ENCODE measurements around the gene STX8. TPM values are rescaled to one million over a fixed set of nuclear protein-coding genes. Genes with fewer than 3 reads are reported as not detected.
A peak's percentile ranks its signal among the peaks of the same experiment; 100 is the strongest.
"Not testable (repeated sequence)": the region's sequence is repeated elsewhere in the genome, so short reads cannot be mapped to it uniquely, and the experiment has no call there.

Gene STX8
- total RNA-seq, 1 donor: 19.7 TPM

DNA sequence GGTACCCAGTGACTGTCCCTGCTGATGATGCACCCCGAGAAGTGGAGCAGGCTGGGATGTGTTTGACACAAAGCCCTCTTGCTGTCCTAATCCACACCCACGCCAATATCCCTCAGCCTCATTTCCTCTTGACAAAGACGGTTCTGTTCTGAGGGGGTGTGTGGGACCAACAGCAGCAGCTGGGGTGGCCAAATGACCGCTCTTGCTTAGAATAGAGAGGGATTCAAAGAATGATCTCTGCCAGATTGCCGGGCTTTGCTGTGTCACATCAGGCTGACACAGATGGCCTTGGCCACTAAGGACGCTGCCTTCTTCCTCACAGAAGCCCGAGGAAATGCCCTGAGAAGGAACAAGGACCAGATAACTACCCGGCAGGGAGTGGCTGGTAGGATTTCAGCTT lies 303.6 kb downstream of the STX8 start:
- no peak for DNase-seq (ENCODE audit: low read depth in 2 of 3, low spot score in 2 of 3)

DNA sequence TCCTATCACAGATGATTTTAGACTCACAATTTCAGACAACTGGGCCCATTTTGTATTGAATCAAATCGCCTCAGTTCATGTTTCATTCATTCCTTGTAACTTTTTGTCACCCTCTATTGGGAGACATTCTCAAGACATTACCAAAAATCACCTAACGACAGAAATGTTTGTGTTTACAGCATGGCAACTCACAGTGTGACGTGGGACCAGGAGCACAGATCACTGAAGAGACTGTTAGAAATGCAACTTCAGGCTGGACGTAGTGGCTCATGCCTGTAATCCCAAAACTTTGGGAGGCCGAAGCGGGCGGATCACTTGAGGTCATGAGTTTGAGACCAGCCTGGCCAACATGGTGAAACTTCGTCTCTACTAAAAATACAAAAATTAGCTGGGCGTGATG lies 304.7 kb downstream of the STX8 start:
- DNase-seq (ENCODE audit: low read depth in 2 of 3, low spot score in 2 of 3): no peak

- no peak for DNase-seq (ENCODE audit: low read depth in 2 of 3, low spot score in 2 of 3)
Observed at GRCh38 chr17:9269350-9270035, 306.1 kb downstream of the STX8 start.

DNA sequence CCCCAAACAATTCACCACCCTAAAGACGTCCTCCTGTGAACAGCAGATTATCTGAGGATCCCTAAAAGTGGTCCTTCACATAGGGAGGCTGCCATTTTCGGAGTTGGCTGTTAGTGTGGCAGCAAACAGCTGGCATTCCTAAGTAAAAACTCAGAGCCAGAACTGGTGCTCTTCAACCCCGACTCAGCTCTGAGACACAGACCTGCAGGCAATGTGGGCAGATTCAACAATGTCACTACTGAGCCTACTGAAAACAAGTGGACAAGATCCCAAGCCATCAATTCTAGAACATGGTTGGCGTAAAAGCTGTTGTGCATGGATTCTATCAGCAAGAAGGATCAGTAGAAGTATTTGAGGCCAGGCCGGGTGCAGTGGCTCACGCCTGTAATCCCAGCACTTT lies 307.1 kb downstream of the STX8 start:
- no peak for DNase-seq (ENCODE audit: low read depth in 2 of 3, low spot score in 2 of 3)

GRCh38 chr17:9266697-9267117 lies 308.9 kb downstream of the STX8 start:
- DNase-seq (ENCODE audit: low read depth in 2 of 3, low spot score in 2 of 3): no peak

DNA sequence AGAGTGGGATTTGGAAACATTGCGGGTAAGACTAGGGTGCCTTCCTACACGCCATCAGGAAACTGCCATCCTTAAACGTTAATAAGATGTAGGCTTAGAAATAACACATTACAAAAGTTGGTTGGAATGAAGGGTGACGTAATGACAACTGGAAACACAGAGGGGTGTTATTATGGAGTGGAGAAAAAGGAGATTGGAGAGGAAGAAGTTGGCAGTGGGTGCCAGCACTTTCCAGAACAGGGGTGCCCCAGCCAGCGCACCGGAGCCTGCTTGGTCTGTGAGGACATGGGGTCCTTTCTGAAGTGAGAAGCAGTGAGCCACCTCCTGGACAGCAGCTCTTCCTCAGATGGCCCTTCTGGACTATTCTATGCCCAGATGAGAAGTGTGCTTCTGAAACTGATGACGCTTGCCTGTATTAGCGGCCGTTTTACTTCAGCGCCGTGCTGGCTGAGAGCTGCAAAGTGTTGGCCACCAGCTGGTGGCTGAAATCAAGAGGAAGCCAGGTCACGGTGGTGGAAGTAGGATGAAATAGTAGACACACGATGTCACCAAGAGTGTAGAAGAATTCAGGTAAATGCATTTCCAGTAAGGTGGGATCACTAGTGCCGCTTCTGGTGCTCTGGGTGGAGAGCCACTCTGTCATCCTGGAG lies 309.5 kb downstream of the STX8 start:
- no peak for DNase-seq (ENCODE audit: low read depth in 2 of 3, low spot score in 2 of 3)

GRCh38 chr17:9261081-9262012 lies 314.3 kb downstream of the STX8 start:
- DNase-seq (ENCODE audit: low read depth in 2 of 3, low spot score in 2 of 3): peak in 1 of 3 donors; percentile 25

DNA sequence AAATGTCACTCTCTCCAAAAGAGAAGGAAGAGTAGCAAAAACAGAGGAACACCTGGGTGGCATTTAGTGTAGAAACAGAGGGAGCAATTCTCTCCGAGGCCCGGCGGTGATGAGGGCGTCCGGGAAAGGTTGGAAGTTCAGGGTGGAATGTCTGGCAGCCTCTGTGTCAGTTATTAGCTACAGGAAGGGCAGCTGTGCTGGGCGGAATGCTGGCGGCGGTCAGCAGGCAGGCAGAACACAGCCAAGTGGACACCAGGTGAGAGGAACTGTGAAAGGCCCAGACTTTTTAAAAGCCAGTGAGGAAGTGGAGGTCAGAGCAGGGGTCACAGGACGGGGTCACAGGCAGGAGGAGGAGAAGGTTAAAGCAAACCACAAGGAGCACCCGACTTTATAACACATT lies 316.2 kb downstream of the STX8 start:
- DNase-seq (ENCODE audit: low read depth in 2 of 3, low spot score in 2 of 3): no peak

GRCh38 chr17:9258115-9259015 lies 317.3 kb downstream of the STX8 start:
- peak in 2 of 3 donors; percentile 23 to 47 for DNase-seq (ENCODE audit: low read depth in 2 of 3, low spot score in 2 of 3)

DNA sequence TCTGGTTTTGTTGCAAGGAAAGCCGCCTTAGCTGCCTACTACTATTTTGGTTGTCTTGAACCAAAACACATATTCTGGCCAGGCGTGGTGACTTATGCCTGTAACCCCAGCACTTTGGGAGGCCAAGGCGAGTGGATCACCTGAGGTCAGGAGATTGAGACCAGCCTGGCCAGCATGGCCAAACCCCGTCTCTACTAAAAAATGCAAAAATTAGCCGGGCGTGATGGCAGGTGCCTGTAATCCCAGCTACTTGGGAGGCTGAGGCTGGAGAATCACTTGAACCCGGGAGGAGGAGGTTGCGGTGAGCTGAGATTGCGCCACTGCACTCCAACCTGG lies 318.0 kb downstream of the STX8 start:
- not testable (repeated sequence) for DNase-seq (ENCODE audit: low read depth in 2 of 3, low spot score in 2 of 3)

DNA sequence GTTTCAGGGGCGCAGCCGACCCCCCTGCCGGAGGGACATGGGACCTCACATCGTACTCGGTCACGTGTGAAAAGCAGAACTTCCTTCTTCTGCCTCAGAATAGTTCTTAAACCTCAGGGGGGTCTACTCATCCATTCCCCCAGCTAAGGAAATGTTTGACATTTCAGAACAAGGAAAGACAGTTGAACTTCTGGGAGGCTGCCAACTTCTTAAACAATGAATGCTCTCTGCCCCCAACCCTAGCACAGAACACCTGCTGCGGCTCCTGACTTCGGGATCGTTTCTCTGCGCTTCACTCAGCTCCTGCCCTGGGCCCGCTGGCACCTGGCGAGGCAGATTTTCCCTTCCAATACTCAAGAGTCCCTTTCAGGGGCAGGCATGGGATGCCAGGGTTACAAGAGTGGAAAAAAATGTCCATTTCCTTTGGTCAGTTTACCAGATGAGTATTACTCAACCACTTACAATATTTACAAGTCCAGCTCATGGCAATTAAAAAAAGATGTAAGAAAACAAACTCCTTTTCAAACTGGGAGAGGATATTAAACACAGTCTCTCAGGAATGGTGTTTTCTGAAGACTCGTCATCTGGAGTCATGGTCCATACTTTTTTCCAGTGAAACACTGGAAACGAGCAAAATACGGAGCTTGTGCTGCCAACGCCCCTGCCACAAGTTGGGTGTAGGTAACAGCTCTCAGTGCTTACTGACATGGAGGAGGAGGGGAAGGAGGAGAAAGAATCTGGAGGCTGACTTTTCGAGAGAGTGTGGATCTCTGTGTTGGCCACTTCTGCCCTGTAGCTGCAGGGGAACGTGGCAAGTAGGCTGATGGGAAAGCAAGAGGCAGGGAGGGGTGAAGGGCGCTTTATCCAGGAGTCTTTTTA lies 318.6 kb downstream of the STX8 start:
- DNase-seq (ENCODE audit: low read depth in 2 of 3, low spot score in 2 of 3): peak in 2 of 3 donors; percentile 73 to 85

- DNase-seq (ENCODE audit: low read depth in 2 of 3, low spot score in 2 of 3): no peak
Observed at GRCh38 chr17:9256361-9256750, 319.3 kb downstream of the STX8 start.

- no peak for DNase-seq (ENCODE audit: low read depth in 2 of 3, low spot score in 2 of 3)
Observed at GRCh38 chr17:9255833-9256232, 319.8 kb downstream of the STX8 start.

GRCh38 chr17:9254841-9255240 lies 320.8 kb downstream of the STX8 start:
- DNase-seq (ENCODE audit: low read depth in 2 of 3, low spot score in 2 of 3): no peak

GRCh38 chr17:9253308-9253707 lies 322.3 kb downstream of the STX8 start:
- no peak for DNase-seq (ENCODE audit: low read depth in 2 of 3, low spot score in 2 of 3)

GRCh38 chr17:9251273-9251672 lies 324.3 kb downstream of the STX8 start:
- DNase-seq (ENCODE audit: low read depth in 2 of 3, low spot score in 2 of 3): no peak

DNA sequence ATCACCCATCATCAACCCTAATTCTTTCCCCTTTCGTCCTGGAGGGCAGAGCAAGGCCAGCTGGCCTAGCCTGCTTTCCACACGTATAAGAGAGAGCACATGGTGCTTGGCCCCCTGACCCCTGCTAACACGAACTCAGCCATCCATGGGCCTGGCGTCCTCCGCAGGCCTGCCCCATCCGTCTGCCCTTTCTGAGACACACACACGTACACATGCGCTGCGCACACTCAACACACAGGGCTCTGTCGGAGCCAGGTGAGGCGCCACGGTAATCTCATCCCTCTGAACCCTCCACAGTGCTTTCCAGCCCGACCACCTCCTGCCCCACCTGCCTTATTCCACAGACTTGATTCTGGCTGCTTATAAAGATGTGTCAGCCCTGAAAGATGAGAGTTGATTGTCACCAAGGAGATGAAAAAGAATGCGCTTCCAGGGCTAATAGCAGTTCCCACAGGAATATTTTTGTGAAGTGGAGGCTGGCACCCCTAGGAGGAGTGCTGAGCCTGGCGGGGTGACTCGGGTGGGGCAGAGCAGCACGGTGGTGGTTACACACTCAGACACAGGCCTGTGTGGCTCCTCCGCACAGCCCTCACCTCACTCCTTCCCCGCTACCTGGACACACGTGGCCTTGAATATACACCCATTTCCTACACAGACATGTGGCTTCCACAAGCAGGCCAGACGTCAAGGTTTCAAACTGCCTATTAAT lies 326.2 kb downstream of the STX8 start:
- no peak for DNase-seq (ENCODE audit: low read depth in 2 of 3, low spot score in 2 of 3)

DNA sequence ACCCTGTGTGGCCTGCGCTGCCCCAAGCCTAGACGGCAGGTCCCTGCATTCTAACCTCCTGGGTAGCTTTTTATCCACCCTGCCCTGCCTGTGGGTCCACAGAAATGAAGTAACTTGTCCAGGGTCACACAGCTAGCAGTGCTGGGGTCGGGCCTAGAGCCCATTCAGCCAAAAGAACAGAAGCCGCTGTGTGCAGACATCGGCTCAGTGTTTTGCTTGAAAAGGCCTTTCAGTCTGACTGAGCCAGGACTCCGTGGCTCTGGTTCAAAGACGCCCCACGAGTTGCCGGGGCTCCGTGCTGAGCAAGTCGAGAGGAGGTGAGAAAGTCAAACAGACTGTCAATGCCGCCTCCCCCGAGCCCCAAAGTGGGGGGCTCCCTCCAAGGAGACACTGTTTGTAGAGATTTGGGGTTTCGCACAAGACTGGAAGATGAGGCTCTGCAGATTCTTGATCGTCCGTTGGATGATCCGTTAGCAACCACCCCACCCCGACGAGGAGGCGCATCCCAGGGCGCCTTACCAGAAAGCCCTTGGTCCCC lies 328.1 kb downstream of the STX8 start:
- no peak for DNase-seq (ENCODE audit: low read depth in 2 of 3, low spot score in 2 of 3)
